Fibroblast of mammary gland (primary cell): ENCODE results near the gene CCDC70.

Experiments used
- DNase-seq: peaks from one replicate; pipeline ENCODE4 v3.0.0-alpha.2; 2010; ENCODE audit warnings: low read depth
- H3K4me3 ChIP-seq: 2 replicates; pipeline ENCODE4 v1.5.1; 2011; ENCODE audit warnings: low read depth, mild to moderate bottlenecking, low read length, moderate library complexity; ENCODE audit not compliant: control insufficient read depth
- CTCF ChIP-seq: conservative IDR thresholded peaks from 2 replicates; pipeline ENCODE4 v1.5.1; 2011; ENCODE audit warnings: low read depth, low read length, inconsistent platforms; ENCODE audit not compliant: control insufficient read depth, insufficient read depth

CCDC70 gene

GRCh38 chr13:51882570-51883225 lies 20.9 kb downstream of the CCDC70 start:
- no peak overlapping the region for H3K4me3 ChIP-seq
- DNase-seq = no peak
- no peak for TF ChIP-seq CTCF

GRCh38 chr13:51883226-51883600 lies 21.4 kb downstream of the CCDC70 start:
- H3K4me3 ChIP-seq = no peak overlapping the region
- TF ChIP-seq CTCF = no peak

GRCh38 chr13:51885651-51886050 lies 23.9 kb downstream of the CCDC70 start:
- DNase-seq = no peak
- TF ChIP-seq CTCF = no peak

More at GRCh38 chr13:51883226-51883600, 21.4 kb downstream of the CCDC70 start:
- no peak for DNase-seq

GRCh38 chr13:51887468-51887867 lies 25.7 kb downstream of the CCDC70 start:
- DNase-seq = no peak
- no peak overlapping the region for H3K4me3 ChIP-seq
- TF ChIP-seq CTCF = no peak

More at GRCh38 chr13:51885651-51886050, 23.9 kb downstream of the CCDC70 start:
- H3K4me3 ChIP-seq = no peak overlapping the region

- H3K4me3 ChIP-seq = no peak overlapping the region
- DNase-seq = no peak
- no peak for TF ChIP-seq CTCF
These were observed 30.9 kb downstream of the CCDC70 start for GRCh38 chr13:51892657-51893056.

- TF ChIP-seq CTCF = no peak
- H3K4me3 ChIP-seq = no peak overlapping the region
- no peak for DNase-seq
These were observed 32.5 kb downstream of the CCDC70 start for GRCh38 chr13:51894239-51894638.
